Measurements from ENCODE around the gene SOWAHC. TPM values are rescaled to one million over a fixed set of nuclear protein-coding genes. Genes with fewer than 3 reads are reported as not detected.
"Not testable (repeated sequence)": the region's sequence is repeated elsewhere in the genome, so short reads cannot be mapped to it uniquely, and the experiment has no call there.

Gene SOWAHC, protein sequence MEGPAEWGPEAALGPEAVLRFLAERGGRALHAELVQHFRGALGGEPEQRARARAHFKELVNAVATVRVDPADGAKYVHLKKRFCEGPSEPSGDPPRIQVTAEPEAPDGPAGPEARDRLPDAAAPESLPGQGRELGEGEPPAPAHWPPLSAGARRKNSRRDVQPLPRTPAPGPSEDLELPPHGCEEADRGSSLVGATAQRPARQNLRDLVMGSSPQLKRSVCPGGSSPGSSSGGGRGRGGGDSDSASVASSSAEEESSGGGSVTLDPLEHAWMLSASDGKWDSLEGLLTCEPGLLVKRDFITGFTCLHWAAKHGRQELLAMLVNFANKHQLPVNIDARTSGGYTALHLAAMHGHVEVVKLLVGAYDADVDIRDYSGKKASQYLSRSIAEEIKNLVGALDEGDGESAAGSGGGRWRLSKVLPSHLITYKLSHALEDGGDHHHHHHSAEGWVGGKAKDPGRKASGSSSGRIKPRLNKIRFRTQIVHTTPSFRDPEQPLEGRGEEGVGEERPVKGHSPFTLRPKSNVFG
- total RNA-seq, result 1 to 10 TPM; 2.6 to 5.3 (median 3.2) TPM
- polyA plus RNA-seq, result 1 to 10 TPM; 1.2 to 3.2 TPM

DNA sequence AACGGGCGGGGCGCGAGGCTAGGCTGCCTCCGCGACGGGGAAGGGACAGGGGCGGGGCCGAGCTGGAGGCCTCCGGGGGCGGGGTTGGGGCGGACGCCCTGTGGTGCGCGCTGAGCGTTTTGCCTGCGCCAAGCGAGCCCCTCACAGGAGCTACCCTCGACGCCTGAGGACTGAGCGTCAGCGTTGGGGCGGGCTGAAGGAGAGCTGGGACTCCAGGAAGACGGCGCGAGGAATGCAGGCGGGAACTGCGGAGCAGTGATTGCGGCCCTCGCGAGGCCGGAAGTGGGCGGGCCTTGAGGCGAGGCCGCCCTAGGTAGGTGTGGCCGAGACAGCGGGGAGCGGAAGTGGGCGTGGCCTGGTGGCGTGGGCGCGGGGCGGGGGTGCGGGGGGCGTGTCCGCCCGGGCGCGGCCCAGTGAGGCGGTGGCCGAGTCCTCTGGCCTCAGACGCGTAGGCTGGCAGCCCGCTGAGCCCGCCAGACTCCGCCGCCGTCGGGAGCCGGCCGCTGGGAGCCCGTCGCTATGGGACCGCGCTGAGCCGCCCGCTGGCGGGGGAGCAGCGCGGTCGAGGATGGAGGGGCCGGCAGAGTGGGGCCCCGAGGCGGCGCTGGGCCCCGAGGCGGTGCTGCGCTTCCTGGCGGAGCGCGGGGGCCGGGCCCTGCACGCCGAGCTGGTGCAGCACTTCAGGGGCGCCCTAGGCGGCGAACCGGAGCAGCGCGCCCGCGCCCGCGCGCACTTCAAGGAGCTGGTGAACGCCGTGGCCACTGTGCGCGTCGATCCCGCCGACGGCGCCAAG is at the start of gene SOWAHC, which contains the start of gene SEPTIN10:
TSS of gene SOWAHC (plus strand) at position 443 of the 793 bp plus-strand sequence. CDS start at position 569, 126 bp downstream.
TSS of gene SEPTIN10 (minus strand) at position 45 of the 793 bp plus-strand sequence. CDS start 139 bp downstream, outside the sequence.
- Histone ChIP-seq H3K4me3 (peak within 1 kb of the TSS; percentile 51 to 83 (median 73)), H3K4me1 (peaks cover 8 to 23% (median 9%) of the 10 kb centered on the region in 3 donors), H3K9me3 (no peaks in the 10 kb centered on the region), H3K27me3 (no peaks in the 10 kb centered on the region), H3K27ac (peak within 1 kb of the TSS; percentile 88 to 96 (median 93)), H3K36me3 (no peaks in the 10 kb centered on the region)
- peak; percentile 91 to 99 (median 96) for DNase-seq
- intact Hi-C loops (cut with DNase I), result no loop called here
- 0 to 1% methylated on average over 80 to 104 of the region's 104 CpGs for WGBS, 2 donors
- TF ChIP-seq, protein P1, sequence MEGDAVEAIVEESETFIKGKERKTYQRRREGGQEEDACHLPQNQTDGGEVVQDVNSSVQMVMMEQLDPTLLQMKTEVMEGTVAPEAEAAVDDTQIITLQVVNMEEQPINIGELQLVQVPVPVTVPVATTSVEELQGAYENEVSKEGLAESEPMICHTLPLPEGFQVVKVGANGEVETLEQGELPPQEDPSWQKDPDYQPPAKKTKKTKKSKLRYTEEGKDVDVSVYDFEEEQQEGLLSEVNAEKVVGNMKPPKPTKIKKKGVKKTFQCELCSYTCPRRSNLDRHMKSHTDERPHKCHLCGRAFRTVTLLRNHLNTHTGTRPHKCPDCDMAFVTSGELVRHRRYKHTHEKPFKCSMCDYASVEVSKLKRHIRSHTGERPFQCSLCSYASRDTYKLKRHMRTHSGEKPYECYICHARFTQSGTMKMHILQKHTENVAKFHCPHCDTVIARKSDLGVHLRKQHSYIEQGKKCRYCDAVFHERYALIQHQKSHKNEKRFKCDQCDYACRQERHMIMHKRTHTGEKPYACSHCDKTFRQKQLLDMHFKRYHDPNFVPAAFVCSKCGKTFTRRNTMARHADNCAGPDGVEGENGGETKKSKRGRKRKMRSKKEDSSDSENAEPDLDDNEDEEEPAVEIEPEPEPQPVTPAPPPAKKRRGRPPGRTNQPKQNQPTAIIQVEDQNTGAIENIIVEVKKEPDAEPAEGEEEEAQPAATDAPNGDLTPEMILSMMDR (IDR thresholded peaks at IDR 0.05), result no peak
- peak; percentile 94 to 98 (median 94) for ATAC-seq
- FAIRE-seq, result no peak

GRCh38 chr2:109575373-109575772 is 38.8 kb upstream of the SOWAHC start:
- DNase-seq (no peak), ATAC-seq (no peak), FAIRE-seq (no peak)
- Histone ChIP-seq H3K27me3 (no peaks in the 10 kb centered on the region), H3K4me1 (no peaks in the 10 kb centered on the region), H3K27ac (no peak overlapping the region), H3K4me3 (no peak overlapping the region), H3K9me3 (no peaks in the 10 kb centered on the region), H3K36me3 (no peaks in the 10 kb centered on the region)
- intact Hi-C loops (cut with DNase I), result no loop called here
- TF ChIP-seq, protein P1 (IDR thresholded peaks at IDR 0.05), result no peak
- 17 to 20% methylated on average over 1 of the region's 1 CpG for WGBS, 2 donors

- H3K27ac ChIP-seq; H3K4me3 ChIP-seq; FAIRE-seq; DNase-seq; ATAC-seq; H3K27me3 ChIP-seq; intact Hi-C loops (cut with DNase I); H3K9me3 ChIP-seq; H3K36me3 ChIP-seq; H3K4me1 ChIP-seq: not testable (repeated sequence)
- 92 to 95% methylated on average over 7 of the region's 7 CpGs for WGBS, 2 donors
Measured at GRCh38 chr2:109577630-109578029, 36.5 kb upstream of the SOWAHC start.

DNA sequence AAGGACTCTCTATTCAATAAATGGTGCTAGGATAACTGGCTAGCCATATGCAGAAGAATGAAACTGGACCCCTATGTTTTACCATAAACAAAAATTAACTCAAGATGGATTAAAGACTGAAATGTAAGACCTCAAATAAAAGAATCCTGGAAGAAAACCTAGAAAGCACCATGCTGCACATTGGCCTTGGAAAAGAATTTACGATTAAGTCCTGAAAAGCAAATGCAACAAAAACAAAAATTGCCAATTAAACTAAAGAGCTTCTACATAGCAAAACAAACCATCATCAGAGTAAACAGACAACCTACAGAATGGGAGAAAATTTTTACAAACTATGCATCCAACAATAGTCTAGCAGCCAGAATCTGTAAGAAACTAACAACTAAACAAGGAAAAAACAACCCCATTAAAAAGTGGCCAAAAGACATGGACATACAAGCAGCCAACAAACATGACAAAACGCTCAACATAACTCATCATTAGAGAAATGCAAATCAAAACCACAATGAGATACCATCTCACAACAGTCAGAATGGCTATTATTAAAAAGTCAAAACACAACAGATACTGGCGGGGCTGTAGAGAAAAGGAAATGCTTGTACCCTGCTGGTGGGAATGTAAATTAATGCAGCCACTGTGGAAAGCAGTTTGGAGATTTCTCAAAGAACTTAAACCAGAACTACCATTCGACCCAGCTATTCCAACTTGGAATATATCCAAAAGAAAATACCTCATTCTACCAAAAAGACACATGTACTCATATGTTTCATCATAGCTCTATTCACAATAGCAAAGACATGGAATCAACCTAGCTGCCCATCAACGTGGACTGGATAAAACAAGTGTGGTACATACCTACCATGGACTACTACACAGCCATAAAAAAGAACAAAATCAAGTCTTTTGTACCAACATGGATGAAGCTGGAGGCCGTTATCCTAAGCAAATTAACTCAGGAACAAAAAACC is 31.0 kb upstream of the SOWAHC start:
- Histone ChIP-seq H3K27me3 (no peaks in the 10 kb centered on the region), H3K4me3 (no peak overlapping the region), H3K27ac (no peak overlapping the region), H3K36me3 (peaks cover 0 to 11% (median 0%) of the 10 kb centered on the region in 3 donors), H3K9me3 (no peaks in the 10 kb centered on the region), H3K4me1 (no peaks in the 10 kb centered on the region)
- TF ChIP-seq, protein P1 (IDR thresholded peaks at IDR 0.05), result no peak
- intact Hi-C loops (cut with DNase I), result no loop called here
- no peak for DNase-seq
- no peak for ATAC-seq
- 90 to 91% methylated on average over 6 of the region's 6 CpGs for WGBS, 2 donors
- FAIRE-seq, result no peak

Data from pancreas (tissue), 10 donors.